K562 (cell line): Measurements from ENCODE around the gene HYAL1. TPM values are rescaled to one million over a fixed set of nuclear protein-coding genes. Genes with fewer than 3 reads are reported as not detected.
A peak's percentile ranks its signal among the peaks of the same experiment; 100 is the strongest.

Experiments
- ASH1L ChIP-seq: fragments of 450-650 bp; IDR thresholded peaks from 2 replicates; pipeline ENCODE4 v1.6.1; 2018; ENCODE audit warnings: borderline replicate concordance, mild to moderate bottlenecking, low read depth; ENCODE audit not compliant: partially characterized antibody
- ATF6 ChIP-seq: sonication (generic); formaldehyde crosslinking; IDR thresholded peaks from 2 replicates; pipeline ENCODE4 v1.4.0; 2020; ENCODE audit warnings: mild to moderate bottlenecking, missing genetic modification reagents
- COPS2 ChIP-seq: fragments of 450-650 bp; conservative IDR thresholded peaks from 2 replicates; pipeline ENCODE4 v1.6.1; 2016; ENCODE audit warnings: mild to moderate bottlenecking, moderate library complexity
- CXXC5 ChIP-seq: fragments of 250-450 bp; sonication (Bioruptor Pico); IDR thresholded peaks from 2 replicates; pipeline ENCODE4 v1.8.0; 2022; ENCODE audit warnings: inconsistent platforms, mild to moderate bottlenecking, moderate library complexity
- FOXK2 ChIP-seq, 2 experiments: fragments of 450-650 bp; IDR thresholded peaks in 1 of 2; conservative IDR thresholded peaks in 1 of 2; 2 replicates each; pipeline ENCODE4 v1.6.1; 2016; ENCODE audit warnings: low read depth in 2 of 2, mild to moderate bottlenecking in 1 of 2
- MCM2 ChIP-seq: fragments of 450-650 bp; IDR thresholded peaks from 2 replicates; pipeline ENCODE4 v1.6.1; 2017; ENCODE audit warnings: low read depth, mild to moderate bottlenecking
- NFE2 ChIP-seq: IDR thresholded peaks from 2 replicates; pipeline ENCODE4 v1.6.1; 2014; ENCODE audit warnings: antibody characterized with exemption, low read depth
- PPARD ChIP-seq: fragments of 250-450 bp; sonication (Bioruptor Pico); IDR thresholded peaks from 2 replicates; pipeline ENCODE4 v1.8.0; 2022; ENCODE audit warnings: inconsistent platforms, mild to moderate bottlenecking, moderate library complexity
- REST ChIP-seq, 2 experiments: fragments of 450-650 bp; formaldehyde crosslinking in 1 of 2; IDR thresholded peaks; 2 replicates each; pipeline versions ENCODE4 v1.4.0 to v1.6.1; 2014 to 2020; ENCODE audit warnings: mild to moderate bottlenecking in 2 of 2, borderline replicate concordance in 1 of 2, low read depth in 1 of 2
- RUNX1 ChIP-seq: sonication (generic); IDR thresholded peaks from 2 replicates; pipeline ENCODE4 v1.6.1; 2016; ENCODE audit warnings: antibody characterized with exemption, low read depth
- SMARCA5 ChIP-seq: fragments of 450-650 bp; IDR thresholded peaks from 2 replicates; pipeline ENCODE4 v1.6.1; 2016
- TAF7 ChIP-seq: fragments of 450-650 bp; IDR thresholded peaks from 2 replicates; pipeline ENCODE4 v1.6.1; 2016; ENCODE audit warnings: missing genetic modification characterization, missing compliant biosample characterization
- TBP ChIP-seq: optimal IDR thresholded peaks from 2 replicates; pipeline ENCODE3; 2011; ENCODE audit warnings: low read depth, low read length, improper control_type of control experiment
- THRAP3 ChIP-seq: fragments of 450-650 bp; IDR thresholded peaks from 2 replicates; pipeline ENCODE4 v1.6.1; 2016; ENCODE audit warnings: mild to moderate bottlenecking, inconsistent platforms, borderline replicate concordance
- ZC3H4 ChIP-seq: sonication (generic); formaldehyde crosslinking; IDR thresholded peaks from 2 replicates; pipeline ENCODE4 v1.9.0; 2021; ENCODE audit warnings: missing genetic modification reagents, borderline replicate concordance
- ZNF282 ChIP-seq: sonication (generic); formaldehyde crosslinking; IDR thresholded peaks from 2 replicates; pipeline ENCODE4 v1.8.1; 2023; ENCODE audit warnings: missing genetic modification reagents
- ZNF507 ChIP-seq: conservative IDR thresholded peaks from 2 replicates; pipeline ENCODE4 v1.6.1; 2017; ENCODE audit warnings: missing genetic modification characterization, missing compliant biosample characterization
- ZNF561 ChIP-seq: fragments of 450-650 bp; formaldehyde crosslinking; conservative IDR thresholded peaks from 2 replicates; pipeline ENCODE4 v1.4.0; 2020; ENCODE audit warnings: mild to moderate bottlenecking, moderate library complexity
- polyA plus RNA-seq, 8 experiments: library from polyadenylated mRNA; depleted of rRNA in 4 of 8; stranded (reverse) in 5 of 8; unstranded in 3 of 8; fragments of >200 nt; fragmentation: Nextera tagmentation in 2 of 8; fragmentation: Illumina TruSeq in 1 of 8; extraction: Ambion mirVana in 2 of 8; extraction: Trizol in 1 of 8; gene quantifications; 2 replicates each; pipeline versions ENCODE4 v1.2.1 to v1.2.3, GENCODE V29; 2011 to 2014; ENCODE audit warnings: inconsistent platforms in 1 of 8, missing spikeins in 1 of 8
- total RNA-seq, 7 experiments: library from RNA; depleted of rRNA in 6 of 7; stranded (reverse); fragments of >200 nt in 6 of 7; fragmentation: Illumina TruSeq in 2 of 7; extraction: Trizol in 2 of 7; gene quantifications; 2 replicates each; pipeline versions ENCODE4 v1.2.1 to v1.2.3, GENCODE V29; 2011 to 2021; ENCODE audit warnings: low replicate concordance in 1 of 7
- TF ChIP-seq, protein P1 (sequence below): fragments of 250-450 bp; sonication (Bioruptor Pico); IDR thresholded peaks from 2 replicates; pipeline ENCODE4 v1.9.0; 2021; ENCODE audit warnings: mild to moderate bottlenecking

Gene HYAL1
- total and polyA plus RNA-seq, 9 of the 15 experiments (the other 6 are each of a cell fraction or from before 2014, with no cell fraction given), result 1.4 to 8.5 (median 4.7) TPM

- TF ChIP-seq REST (IDR thresholded peaks at IDR 0.05; ENCODE audit: borderline replicate concordance), result no peak
- TF ChIP-seq REST (CRISPR knock-in tag; IDR thresholded peaks at IDR 0.05; ENCODE audit: low read depth), result no peak
- TF ChIP-seq ZNF507, result no peak
- no peak for TF ChIP-seq MCM2
- no peak for TF ChIP-seq ZC3H4 (CRISPR knock-in tag)
- TF ChIP-seq TBP, result peak; percentile 21
- TF ChIP-seq PPARD (CRISPR knock-in tag), result no peak
- TF ChIP-seq TAF7 (tag), result no peak
- TF ChIP-seq NFE2, result no peak
- TF ChIP-seq ZNF561 (CRISPR knock-in tag), result no peak
- peak; percentile 88; the same call in 1 of the 2 replicates for TF ChIP-seq CXXC5
- TF ChIP-seq ZNF282 (CRISPR knock-in tag), result no peak
- no peak for TF ChIP-seq RUNX1
- TF ChIP-seq ATF6 (CRISPR knock-in tag), result no peak
- no peak for TF ChIP-seq COPS2
- TF ChIP-seq, protein P1, sequence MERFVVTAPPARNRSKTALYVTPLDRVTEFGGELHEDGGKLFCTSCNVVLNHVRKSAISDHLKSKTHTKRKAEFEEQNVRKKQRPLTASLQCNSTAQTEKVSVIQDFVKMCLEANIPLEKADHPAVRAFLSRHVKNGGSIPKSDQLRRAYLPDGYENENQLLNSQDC (CRISPR knock-in tag), result no peak
- 0 out of 2 replicates have a peak, but pooled peaks have one; percentile 48 for TF ChIP-seq SMARCA5
- TF ChIP-seq THRAP3, result no peak
- 0 out of 4 replicates have a peak, but pooled peaks of 1 of the 2 experiments have one; percentile 11 for TF ChIP-seq FOXK2 (conservative IDR thresholded peaks at IDR 0.05 in 1 of 2, IDR thresholded peaks at IDR 0.05 in 1 of 2; ENCODE audit: low read depth in 2 of 2)
- TF ChIP-seq ASH1L, result no peak
Measured at GRCh38 chr3:50298836-50299637, 4.3 kb downstream of the HYAL1 start, which contains the start of the genes HYAL3 and NAA80 (continued).
